Measurements from ENCODE around the gene EP300. TPM values are rescaled to one million over a fixed set of nuclear protein-coding genes. Genes with fewer than 3 reads are reported as not detected.
A peak's percentile ranks its signal among the peaks of the same experiment; 100 is the strongest.

EP300 gene
- total and polyA plus RNA-seq, 10 donors, result 3.9 to 196 (median 113) TPM

GRCh38 chr22:41091132-41092022, 1.0 kb upstream of the EP300 start:
- peak overlapping the region; percentile 99 to 100 (median 100) for H3K27ac ChIP-seq
- H3K4me1 ChIP-seq, result peaks cover 22 to 44% (median 39%) of the 10 kb centered on the region in 6 donors
- H3K4me3 ChIP-seq, result peak overlapping the region; percentile 72 to 92 (median 82)
- WGBS, 5 donors, result 0 to 1% (median 0%) methylated on average over 42 to 67 of the region's 67 CpGs
- H3K36me3 ChIP-seq, result no peaks in the 10 kb centered on the region
- peak; percentile 100 for DNase-seq
- TF ChIP-seq, protein P1, sequence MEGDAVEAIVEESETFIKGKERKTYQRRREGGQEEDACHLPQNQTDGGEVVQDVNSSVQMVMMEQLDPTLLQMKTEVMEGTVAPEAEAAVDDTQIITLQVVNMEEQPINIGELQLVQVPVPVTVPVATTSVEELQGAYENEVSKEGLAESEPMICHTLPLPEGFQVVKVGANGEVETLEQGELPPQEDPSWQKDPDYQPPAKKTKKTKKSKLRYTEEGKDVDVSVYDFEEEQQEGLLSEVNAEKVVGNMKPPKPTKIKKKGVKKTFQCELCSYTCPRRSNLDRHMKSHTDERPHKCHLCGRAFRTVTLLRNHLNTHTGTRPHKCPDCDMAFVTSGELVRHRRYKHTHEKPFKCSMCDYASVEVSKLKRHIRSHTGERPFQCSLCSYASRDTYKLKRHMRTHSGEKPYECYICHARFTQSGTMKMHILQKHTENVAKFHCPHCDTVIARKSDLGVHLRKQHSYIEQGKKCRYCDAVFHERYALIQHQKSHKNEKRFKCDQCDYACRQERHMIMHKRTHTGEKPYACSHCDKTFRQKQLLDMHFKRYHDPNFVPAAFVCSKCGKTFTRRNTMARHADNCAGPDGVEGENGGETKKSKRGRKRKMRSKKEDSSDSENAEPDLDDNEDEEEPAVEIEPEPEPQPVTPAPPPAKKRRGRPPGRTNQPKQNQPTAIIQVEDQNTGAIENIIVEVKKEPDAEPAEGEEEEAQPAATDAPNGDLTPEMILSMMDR (IDR thresholded peaks at IDR 0.05 in 8 of 11, conservative IDR thresholded peaks at IDR 0.05 in 3 of 11), result peak in 1 of 11 experiments; percentile 30
- peak; percentile 88 to 93 (median 92) for TF ChIP-seq POLR2AphosphoS5 (IDR thresholded peaks at IDR 0.05)
- peak; percentile 62 to 86 (median 84) for TF ChIP-seq POLR2A (IDR thresholded peaks at IDR 0.05)
- intact Hi-C loops (cut with DNase I; ENCODE audit: low total_unique reads), result loop anchor here (2.0 to 10.0 kb wide), 2 partner anchors 67 to 141 kb away; partner anchors contain the start of gene RBX1
- H3K27me3 ChIP-seq (replicated peaks in 1 of 7), result no peaks in the 10 kb centered on the region
- no peaks in the 10 kb centered on the region for H3K9me3 ChIP-seq

DNA sequence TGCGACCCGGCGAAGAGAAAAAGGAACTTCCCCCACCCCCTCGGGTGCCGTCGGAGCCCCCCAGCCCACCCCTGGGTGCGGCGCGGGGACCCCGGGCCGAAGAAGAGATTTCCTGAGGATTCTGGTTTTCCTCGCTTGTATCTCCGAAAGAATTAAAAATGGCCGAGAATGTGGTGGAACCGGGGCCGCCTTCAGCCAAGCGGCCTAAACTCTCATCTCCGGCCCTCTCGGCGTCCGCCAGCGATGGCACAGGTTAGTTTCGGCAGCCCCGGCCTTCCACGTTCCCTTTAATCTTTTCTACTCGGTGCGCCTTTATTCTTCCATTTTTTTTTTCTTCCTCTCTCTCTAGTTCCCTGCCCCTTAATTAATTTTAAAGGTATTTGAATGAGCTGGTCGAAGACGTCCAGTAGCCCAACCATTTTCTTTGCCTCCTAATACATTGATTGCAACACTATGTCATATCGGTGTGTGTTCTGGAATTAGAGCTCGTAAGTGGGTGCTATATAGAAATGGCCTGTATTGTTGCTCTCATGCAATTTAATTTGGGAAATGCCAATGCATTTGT, 537 bp downstream of the EP300 start:
- peak; percentile 87 for DNase-seq
- no peaks in the 10 kb centered on the region for H3K27me3 ChIP-seq (replicated peaks in 1 of 7)
- H3K9me3 ChIP-seq, result no peaks in the 10 kb centered on the region
- intact Hi-C loops (cut with DNase I; ENCODE audit: low total_unique reads), result loop anchor here (2.0 to 10.0 kb wide), 2 partner anchors 68 to 142 kb away; partner anchors contain the start of gene RBX1
- 0% methylated on average over 29 to 31 of the region's 31 CpGs for WGBS, 5 donors
- TF ChIP-seq POLR2AphosphoS5 (IDR thresholded peaks at IDR 0.05) (no peak), POLR2A (IDR thresholded peaks at IDR 0.05) (no peak)
- TF ChIP-seq, protein P1 (IDR thresholded peaks at IDR 0.05 in 8 of 11, conservative IDR thresholded peaks at IDR 0.05 in 3 of 11), result no peak
- H3K4me1 ChIP-seq, result peaks cover 33 to 60% (median 55%) of the 10 kb centered on the region in 6 donors
- H3K27ac ChIP-seq, result peak overlapping the region; percentile 99 to 100 (median 100)
- peak overlapping the region; percentile 72 to 92 (median 82) for H3K4me3 ChIP-seq
- H3K36me3 ChIP-seq, result no peaks in the 10 kb centered on the region

GRCh38 chr22:41094041-41094593, 1.7 kb downstream of the EP300 start:
- TF ChIP-seq, protein P1 (IDR thresholded peaks at IDR 0.05 in 8 of 11, conservative IDR thresholded peaks at IDR 0.05 in 3 of 11), result no peak
- TF ChIP-seq POLR2AphosphoS5 (IDR thresholded peaks at IDR 0.05) (peak in 1 of 3 donors; percentile 44), POLR2A (IDR thresholded peaks at IDR 0.05) (no peak)
- Histone ChIP-seq H3K9me3 (no peaks in the 10 kb centered on the region), H3K4me1 (peaks cover 45 to 72% (median 67%) of the 10 kb centered on the region in 6 donors), H3K36me3 (peaks cover 0 to 9% (median 0%) of the 10 kb centered on the region in 6 donors), H3K27me3 (replicated peaks in 1 of 7) (no peaks in the 10 kb centered on the region), H3K4me3 (peak overlapping the region; percentile 72 to 92 (median 82)), H3K27ac (peak overlapping the region in 6 of 8 donors; percentile 100)
- intact Hi-C loops (cut with DNase I; ENCODE audit: low total_unique reads), result loop anchor here (10.0 kb wide), 1 partner anchor 69 kb away; no protein-coding TSS in a partner anchor
- 1 to 3% (median 2%) methylated on average over 5 of the region's 5 CpGs for WGBS, 5 donors
- DNase-seq, result no peak

All from spleen (tissue), 11 donors.